NB4 (cell line): Measurements from ENCODE around the gene LRP2BP.

Experiments used
- DNase-seq: peaks from one replicate; pipeline ENCODE4 v3.0.0; 2010; ENCODE audit warnings: low read depth
- H3K4me3 ChIP-seq: one replicate; pipeline ENCODE4 v1.5.1; 2011; ENCODE audit warnings: mild to moderate bottlenecking, low read depth, low read length, moderate library complexity
- CTCF ChIP-seq: IDR thresholded peaks from one replicate; pipeline ENCODE4 v1.5.1; 2012; ENCODE audit warnings: low read depth, low read length
- MAX ChIP-seq: IDR thresholded peaks from 2 replicates; pipeline ENCODE4 v1.6.1; 2011; ENCODE audit warnings: low read depth, low read length
- MYC ChIP-seq: IDR thresholded peaks from 2 replicates; pipeline ENCODE4 v1.6.1; 2011; ENCODE audit warnings: low read depth, low read length
- POLR2A ChIP-seq: IDR thresholded peaks from 2 replicates; pipeline ENCODE4 v1.6.1; 2011; ENCODE audit warnings: mild to moderate bottlenecking; ENCODE audit not compliant: insufficient read length; ENCODE audit errors: extremely low read depth

Gene LRP2BP

GRCh38 chr4:185374573-185374972 lies 21.2 kb downstream of the LRP2BP start:
- no peak for TF ChIP-seq MYC
- no peak for TF ChIP-seq MAX
- no peak for TF ChIP-seq CTCF
- TF ChIP-seq POLR2A: no peak
- no peak overlapping the region for H3K4me3 ChIP-seq
- DNase-seq: no peak

- DNase-seq: no peak
- H3K4me3 ChIP-seq: no peak overlapping the region
- TF ChIP-seq POLR2A (no peak), CTCF (no peak), MAX (no peak), MYC (no peak)
Observed at GRCh38 chr4:185374027-185374426, 21.7 kb downstream of the LRP2BP start.

GRCh38 chr4:185371702-185372101 lies 24.0 kb downstream of the LRP2BP start:
- H3K4me3 ChIP-seq: no peak overlapping the region
- no peak for TF ChIP-seq CTCF
- no peak for TF ChIP-seq MAX
- no peak for TF ChIP-seq POLR2A
- no peak for TF ChIP-seq MYC
- no peak for DNase-seq

GRCh38 chr4:185370268-185370949 lies 25.3 kb downstream of the LRP2BP start:
- TF ChIP-seq MAX (no peak), POLR2A (no peak), MYC (no peak), CTCF (no peak)
- no peak for DNase-seq
- H3K4me3 ChIP-seq: no peak overlapping the region

- no peak overlapping the region for H3K4me3 ChIP-seq
- TF ChIP-seq MYC (no peak), POLR2A (no peak), MAX (no peak), CTCF (no peak)
- DNase-seq: no peak
Observed at GRCh38 chr4:185369731-185370130, 26.0 kb downstream of the LRP2BP start.
